Neural crest cell (in vitro differentiated cells): Measurements from ENCODE around the gene SMG6. TPM values are rescaled to one million over a fixed set of nuclear protein-coding genes. Genes with fewer than 3 reads are reported as not detected.
A peak's percentile ranks its signal among the peaks of the same experiment; 100 is the strongest.

Source experiments
- DNase-seq: peaks from one replicate; pipeline ENCODE4 v3.0.0; 2021; ENCODE audit warnings: low read depth, mixed read lengths, low spot score
- H3K27ac Mint-ChIP-seq: one replicate; pipeline ENCODE4 v1.8.0; 2021; ENCODE audit warnings: mild to moderate bottlenecking, mixed read lengths; ENCODE audit not compliant: unreplicated experiment
- H3K27me3 Mint-ChIP-seq: 2 replicates; pipeline ENCODE4 v1.8.0; 2021; ENCODE audit warnings: low read depth, mild to moderate bottlenecking, mixed read lengths
- H3K36me3 Mint-ChIP-seq: 2 replicates; pipeline ENCODE4 v1.8.0; 2021; ENCODE audit warnings: low read depth, mild to moderate bottlenecking, mixed read lengths
- H3K4me1 Mint-ChIP-seq: 2 replicates; pipeline ENCODE4 v1.8.0; 2021; ENCODE audit warnings: mixed read lengths
- H3K4me3 Mint-ChIP-seq: one replicate; pipeline ENCODE4 v1.8.0; 2021; ENCODE audit warnings: mild to moderate bottlenecking, mixed read lengths
- H3K9me3 Mint-ChIP-seq: 2 replicates; pipeline ENCODE4 v1.8.0; 2021; ENCODE audit warnings: mixed read lengths
- CTCF ChIP-seq: fragments of 200-600 bp; sonication (generic); conservative IDR thresholded peaks from 2 replicates; pipeline ENCODE4 v1.5.0; 2021; ENCODE audit warnings: antibody characterized with exemption, mild to moderate bottlenecking
- total RNA-seq: library from RNA; stranded (reverse); gene quantifications from 2 replicates; pipeline ENCODE4 v1.2.1, GENCODE V29; 2021

SMG6 gene
- total RNA-seq, 1 donor from 2014 or later = 57.2 TPM

- TF ChIP-seq CTCF = peak; percentile 96
- peaks cover 3% of the 10 kb centered on the region for H3K36me3 Mint-ChIP-seq
These were observed 248.9 kb downstream of the SMG6 start, which contains the start of gene HIC1 for GRCh38 chr17:2054512-2055291. TSS of gene HIC1 (plus strand) at chr17:2055103. CDS start at chr17:2056691, 1,588 bp downstream.

GRCh38 chr17:2054262-2054511 lies 249.4 kb downstream of the SMG6 start:
- no peak for DNase-seq
- Mint-ChIP-seq H3K4me3 (peak overlapping the region; percentile 80), H3K9me3 (no peaks in the 10 kb centered on the region), H3K4me1 (peaks cover 17% of the 10 kb centered on the region), H3K27ac (no peak overlapping the region), H3K27me3 (peaks cover 55% of the 10 kb centered on the region), H3K36me3 (no peaks in the 10 kb centered on the region)
- TF ChIP-seq CTCF = no peak

More at GRCh38 chr17:2054512-2055291, 248.9 kb downstream of the SMG6 start, which contains the start of gene HIC1:
- Mint-ChIP-seq H3K27me3 (peaks cover 57% of the 10 kb centered on the region), H3K4me3 (peak within 1 kb of the TSS; percentile 80), H3K27ac (no peak within 1 kb of the TSS), H3K4me1 (peaks cover 14% of the 10 kb centered on the region), H3K9me3 (no peaks in the 10 kb centered on the region)
- peak; percentile 73 for DNase-seq

GRCh38 chr17:2053380-2054261 lies 250.0 kb downstream of the SMG6 start:
- H3K9me3 Mint-ChIP-seq = no peaks in the 10 kb centered on the region
- peak; percentile 51 for DNase-seq
- H3K4me1 Mint-ChIP-seq = peaks cover 22% of the 10 kb centered on the region
- peak; percentile 67 for TF ChIP-seq CTCF
- H3K4me3 Mint-ChIP-seq = peak overlapping the region; percentile 86
- no peak overlapping the region for H3K27ac Mint-ChIP-seq
- peaks cover 57% of the 10 kb centered on the region for H3K27me3 Mint-ChIP-seq
- H3K36me3 Mint-ChIP-seq = no peaks in the 10 kb centered on the region

- no peak for TF ChIP-seq CTCF
- no peak overlapping the region for H3K27ac Mint-ChIP-seq
- no peak for DNase-seq
- peaks cover 24% of the 10 kb centered on the region for H3K4me1 Mint-ChIP-seq
- H3K9me3 Mint-ChIP-seq = no peaks in the 10 kb centered on the region
- no peaks in the 10 kb centered on the region for H3K36me3 Mint-ChIP-seq
- H3K27me3 Mint-ChIP-seq = peaks cover 55% of the 10 kb centered on the region
- H3K4me3 Mint-ChIP-seq = peak overlapping the region; percentile 73
These were observed 251.5 kb downstream of the SMG6 start for GRCh38 chr17:2051933-2052559.
